ENCODE measurements around the gene POLR2L.

GRCh38 chr11:850775-851763 lies 8.7 kb upstream of the POLR2L start:
- TF ChIP-seq POLR2A (IDR thresholded peaks at IDR 0.05; ENCODE audit: low read length) (no peak), GATA1 (IDR thresholded peaks at IDR 0.05; ENCODE audit: low read depth, low read length) (no peak)

All from erythroblast (primary cell).